ENCODE results near the gene LRRC4C. TPM values are rescaled to one million over a fixed set of nuclear protein-coding genes. Genes with fewer than 3 reads are reported as not detected.
"Not testable (repeated sequence)": the region's sequence is repeated elsewhere in the genome, so short reads cannot be mapped to it uniquely, and the experiment has no call there.

The LRRC4C gene
- total RNA-seq, 1 donor from 2014 or later = 0.23 TPM

DNA sequence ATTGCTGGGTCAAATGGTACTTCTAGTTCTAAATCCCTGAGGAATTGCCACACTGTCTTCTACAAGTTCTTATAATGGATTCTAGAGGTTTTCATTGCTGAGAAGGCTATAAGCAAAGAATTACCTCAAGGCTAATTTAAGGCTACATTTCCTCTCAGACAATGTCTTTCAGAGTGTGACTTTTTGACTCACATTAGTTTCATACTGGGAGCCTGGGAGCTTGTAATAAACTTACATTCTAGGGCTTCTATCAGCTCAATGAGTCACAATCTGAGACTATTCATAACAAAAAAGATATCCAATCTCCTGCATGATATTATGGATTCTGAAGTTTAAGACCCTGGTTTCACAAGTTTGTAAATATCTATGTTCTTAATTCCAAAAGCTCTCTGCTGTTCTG, 408.7 kb downstream of the LRRC4C start:
- DNase-seq (ENCODE audit: low spot score) (no peak), ATAC-seq (no peak)

DNA sequence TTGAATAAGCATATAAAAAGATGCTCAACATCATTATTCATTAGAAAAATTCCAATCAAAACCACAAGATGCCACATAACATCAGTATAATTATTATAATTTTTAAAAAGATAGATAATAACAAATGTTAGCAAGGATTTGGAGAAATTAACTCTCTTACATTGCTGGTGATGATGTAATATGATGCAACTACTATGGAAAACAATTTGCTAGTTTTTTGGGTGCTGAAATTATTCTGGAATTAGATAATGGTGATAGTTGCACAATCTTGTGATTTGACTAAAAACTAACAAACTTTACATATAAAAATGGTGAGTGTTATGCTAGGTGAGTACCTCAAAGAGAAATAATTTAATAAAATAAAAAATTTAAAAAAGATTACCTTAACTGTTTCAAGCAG, 412.2 kb downstream of the LRRC4C start:
- no peak for ATAC-seq
- DNase-seq (ENCODE audit: low spot score) = no peak

DNA sequence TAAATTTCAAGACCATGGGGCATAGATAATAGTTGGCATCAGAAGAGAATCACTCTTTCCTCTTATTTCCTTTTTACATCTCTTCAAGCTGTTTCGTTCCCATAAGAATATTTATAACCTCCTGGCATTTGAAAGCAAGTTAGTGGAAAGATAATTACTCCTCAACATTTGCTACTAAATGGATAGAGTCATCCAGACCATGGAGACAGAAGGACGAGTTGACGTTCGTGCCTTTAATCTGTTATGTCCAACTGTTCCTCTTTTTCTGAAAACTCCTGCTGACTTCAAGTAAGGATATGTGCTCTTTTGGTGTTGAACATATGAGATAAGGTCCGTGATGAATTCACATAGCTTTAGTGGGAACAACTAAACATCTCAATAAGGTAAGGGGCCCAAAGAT, 414.2 kb downstream of the LRRC4C start:
- ATAC-seq (no peak), DNase-seq (ENCODE audit: low spot score) (no peak)

DNA sequence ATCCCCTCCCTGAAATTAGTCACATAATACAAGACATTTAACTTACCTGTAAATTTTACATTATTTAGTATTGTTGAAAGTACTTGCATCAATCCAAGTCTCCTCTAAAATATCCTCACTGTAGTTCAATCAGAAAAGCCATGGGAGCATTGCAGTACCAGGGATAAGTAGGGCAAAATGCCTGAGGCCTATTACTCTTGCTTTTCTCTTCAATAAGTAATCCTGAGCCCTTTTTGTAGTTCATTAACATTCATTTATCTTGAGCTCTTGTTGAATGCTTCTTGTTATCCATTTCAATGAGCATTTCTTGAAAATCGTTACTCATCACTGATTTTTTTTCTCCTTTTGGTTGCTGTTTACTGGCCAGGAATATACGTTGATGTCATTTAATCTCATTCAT, 414.7 kb downstream of the LRRC4C start:
- no peak for ATAC-seq
- no peak for DNase-seq (ENCODE audit: low spot score)

DNA sequence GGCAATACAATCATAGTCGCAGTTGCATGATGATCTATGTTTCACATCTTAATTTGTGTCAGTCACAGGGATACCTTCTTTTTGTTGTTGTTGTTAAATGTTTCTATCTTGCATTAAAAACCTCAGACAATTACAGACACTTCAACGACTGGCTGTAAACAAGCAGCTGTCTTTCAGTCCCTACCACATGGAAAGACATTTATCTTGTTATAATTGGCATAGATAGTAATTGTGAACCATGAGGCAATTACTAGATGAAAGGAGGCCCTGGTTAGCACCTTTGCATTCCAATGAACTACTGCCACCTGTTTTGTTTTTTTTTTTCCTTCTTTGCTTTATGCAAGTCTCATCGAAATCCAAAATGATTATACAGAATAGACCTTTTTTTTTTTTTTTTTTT, 416.8 kb downstream of the LRRC4C start:
- DNase-seq (ENCODE audit: low spot score) (no peak), ATAC-seq (no peak)

DNA sequence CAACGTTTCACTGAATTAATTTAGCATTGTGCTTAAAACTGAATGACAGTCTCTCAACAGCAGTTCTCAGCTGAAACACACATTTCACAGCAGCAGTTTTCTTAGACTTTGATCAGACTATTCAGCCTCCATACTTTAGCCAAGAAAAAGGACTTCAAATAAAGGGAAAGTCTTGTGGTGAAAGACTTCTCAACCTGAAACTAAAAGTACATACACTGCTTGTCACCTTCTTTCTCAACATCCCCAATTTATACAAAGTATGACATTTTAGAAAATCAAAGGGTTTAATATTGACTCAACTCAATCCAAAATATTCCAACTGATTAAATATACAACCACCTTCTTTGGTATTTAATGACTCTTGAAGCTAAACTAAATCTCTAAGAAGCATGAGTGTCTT, 419.0 kb downstream of the LRRC4C start:
- no peak for ATAC-seq
- no peak for DNase-seq (ENCODE audit: low spot score)

DNA sequence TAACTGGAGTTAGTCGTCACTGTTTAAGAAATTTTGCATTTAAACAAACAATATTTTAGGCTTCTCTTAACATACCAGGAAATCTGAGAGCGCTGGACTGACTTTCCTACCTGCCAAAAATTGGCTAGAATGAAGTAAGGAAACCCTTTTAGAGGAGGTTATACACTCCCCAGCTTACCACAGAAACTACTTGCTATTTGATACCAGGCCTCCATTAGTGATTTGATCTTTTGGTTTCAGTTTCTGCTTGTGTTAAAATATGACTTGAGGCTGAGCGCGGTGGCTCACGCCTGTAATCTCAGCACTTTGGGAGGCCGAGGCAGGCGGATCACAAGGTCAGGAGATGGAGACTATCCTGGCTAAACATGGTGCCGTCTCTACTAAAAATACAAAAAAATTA, 419.9 kb downstream of the LRRC4C start:
- DNase-seq (ENCODE audit: low spot score) (no peak), ATAC-seq (no peak)

DNA sequence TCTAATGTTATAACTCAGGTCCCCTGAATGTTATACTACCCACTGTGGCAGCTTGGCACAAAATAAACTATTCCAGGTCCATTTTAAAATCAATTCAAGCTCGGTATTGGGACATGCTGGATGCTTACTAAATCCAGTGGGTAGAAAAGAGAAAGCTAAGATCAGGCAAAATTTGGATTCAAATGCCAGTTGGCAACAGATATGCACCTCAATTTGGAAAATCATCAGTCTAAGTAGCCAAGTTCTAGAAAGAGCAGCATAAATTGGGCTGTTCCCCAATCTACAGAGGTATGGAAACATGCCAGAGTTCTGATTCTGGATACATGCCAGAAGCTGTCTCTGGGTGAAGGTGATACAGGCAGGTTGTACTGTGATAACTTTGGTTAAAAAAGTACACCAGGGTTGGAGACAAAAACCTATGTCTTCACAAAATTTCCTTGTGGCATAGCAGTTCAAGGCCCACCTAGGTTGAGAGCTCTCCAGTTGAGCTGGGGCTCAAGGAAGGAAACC, 427.8 kb downstream of the LRRC4C start:
- DNase-seq (ENCODE audit: low spot score) (no peak), ATAC-seq (no peak)

DNA sequence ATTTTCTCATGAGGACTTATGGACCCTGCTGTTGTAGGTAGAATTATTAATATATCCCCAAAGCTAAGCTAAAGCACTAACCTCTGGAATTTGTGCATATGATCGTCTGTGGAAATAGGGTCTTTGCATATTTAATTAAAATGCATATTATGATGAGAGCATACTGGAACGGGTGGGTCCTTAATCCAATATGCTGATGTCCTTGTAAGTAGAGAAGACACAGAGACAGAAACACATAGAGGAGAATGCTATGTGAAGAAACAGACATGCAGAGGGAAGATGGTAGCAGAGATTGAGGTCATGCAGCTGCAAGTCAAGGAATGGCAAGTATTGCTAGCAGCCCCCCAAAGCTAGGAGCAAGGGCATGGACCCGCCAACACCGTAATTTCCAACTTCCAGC, 439.2 kb downstream of the LRRC4C start:
- ATAC-seq (no peak), DNase-seq (ENCODE audit: low spot score) (no peak)

DNA sequence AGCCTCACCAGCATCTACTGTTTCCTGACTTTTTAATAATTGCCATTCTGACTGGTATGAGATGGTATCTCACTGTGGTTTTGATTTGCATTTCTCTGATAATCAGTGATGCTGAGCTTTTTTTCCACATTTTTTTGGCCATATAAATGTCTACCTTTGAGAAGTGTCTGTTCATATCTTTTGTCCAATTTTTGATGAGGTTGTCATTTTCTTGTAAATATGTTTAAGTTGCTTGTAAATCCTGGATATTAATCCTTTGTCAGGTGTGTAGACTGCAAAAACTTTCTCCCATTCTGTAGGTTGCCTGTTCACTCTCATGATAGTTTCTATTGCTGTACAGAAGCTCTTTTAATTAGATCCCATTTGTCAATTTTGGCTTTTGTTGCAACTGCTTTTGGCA, 439.8 kb downstream of the LRRC4C start:
- DNase-seq (ENCODE audit: low spot score) = not testable (repeated sequence)

DNA sequence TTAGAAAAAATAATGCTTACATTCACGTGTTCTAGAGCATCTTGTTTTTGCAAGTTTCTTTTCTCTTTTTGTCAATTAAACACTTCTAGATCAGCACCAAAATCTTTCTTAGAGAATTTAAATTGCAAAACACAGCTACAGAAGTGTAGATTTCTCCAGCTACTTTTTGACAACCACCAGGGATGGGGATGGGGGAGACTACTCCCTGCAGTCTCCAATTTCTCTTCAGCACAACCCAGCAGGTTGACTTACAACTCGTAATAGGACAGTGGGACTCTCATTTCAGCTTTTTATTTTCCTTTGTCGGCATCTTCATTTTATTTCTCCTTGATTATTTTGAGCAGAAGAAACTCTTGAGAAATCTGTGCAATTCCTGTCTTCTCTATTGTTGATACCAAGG, 441.2 kb downstream of the LRRC4C start:
- ATAC-seq (no peak), DNase-seq (ENCODE audit: low spot score) (no peak)

More for the DNA sequence above, 439.8 kb downstream of the LRRC4C start:
- ATAC-seq = not testable (repeated sequence)

DNA sequence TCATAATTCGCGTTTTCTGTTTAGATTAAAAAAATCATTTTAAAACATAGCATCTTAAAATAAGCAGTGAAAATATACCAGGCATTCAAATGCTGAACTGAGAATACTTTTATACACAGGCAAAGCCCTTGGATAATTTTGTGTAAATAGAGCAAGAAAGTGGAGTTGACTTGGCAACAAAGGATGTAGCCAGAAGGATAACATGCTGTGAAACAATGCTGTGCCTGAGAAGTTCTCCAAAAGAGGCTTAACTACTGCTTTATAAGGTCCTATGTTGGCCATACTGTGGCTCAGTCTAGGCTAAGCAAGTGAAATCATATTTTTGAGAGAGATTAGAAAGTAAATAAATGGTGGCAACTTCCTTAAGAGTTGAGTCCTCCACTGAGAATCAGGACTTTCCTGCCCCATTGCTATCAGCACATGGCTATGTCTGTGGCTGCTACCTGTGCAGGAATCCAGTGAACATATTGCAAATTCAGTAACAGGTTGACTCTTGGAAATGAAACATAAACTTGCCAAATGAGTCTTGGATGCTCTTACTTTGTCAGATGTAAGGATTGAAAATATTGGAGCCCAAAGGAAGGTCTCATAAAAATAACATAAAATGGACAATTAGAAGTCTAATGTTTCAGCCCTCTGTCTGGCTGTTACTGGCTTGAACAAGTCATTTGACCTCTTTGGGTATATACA, 448.9 kb downstream of the LRRC4C start:
- no peak for DNase-seq (ENCODE audit: low spot score)
- no peak for ATAC-seq

DNA sequence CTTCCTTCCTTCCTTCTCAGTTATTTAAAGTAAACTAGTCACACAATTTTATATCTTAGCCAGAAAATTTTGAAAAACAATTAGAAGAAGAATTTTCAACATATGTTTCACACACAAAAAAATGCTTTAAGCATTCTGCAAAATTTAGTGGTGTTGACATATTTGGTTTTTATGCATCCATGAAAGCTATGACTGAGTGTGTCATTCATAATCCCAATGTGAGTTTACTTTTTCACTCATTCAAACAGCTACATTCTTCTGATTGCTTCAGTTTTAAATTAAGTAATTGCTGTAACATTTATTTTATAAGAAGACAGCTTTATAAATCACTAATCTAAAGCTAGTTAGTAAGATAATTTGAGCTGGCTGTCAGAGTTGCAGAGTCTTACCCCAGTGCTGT, 453.5 kb downstream of the LRRC4C start:
- no peak for ATAC-seq

DNA sequence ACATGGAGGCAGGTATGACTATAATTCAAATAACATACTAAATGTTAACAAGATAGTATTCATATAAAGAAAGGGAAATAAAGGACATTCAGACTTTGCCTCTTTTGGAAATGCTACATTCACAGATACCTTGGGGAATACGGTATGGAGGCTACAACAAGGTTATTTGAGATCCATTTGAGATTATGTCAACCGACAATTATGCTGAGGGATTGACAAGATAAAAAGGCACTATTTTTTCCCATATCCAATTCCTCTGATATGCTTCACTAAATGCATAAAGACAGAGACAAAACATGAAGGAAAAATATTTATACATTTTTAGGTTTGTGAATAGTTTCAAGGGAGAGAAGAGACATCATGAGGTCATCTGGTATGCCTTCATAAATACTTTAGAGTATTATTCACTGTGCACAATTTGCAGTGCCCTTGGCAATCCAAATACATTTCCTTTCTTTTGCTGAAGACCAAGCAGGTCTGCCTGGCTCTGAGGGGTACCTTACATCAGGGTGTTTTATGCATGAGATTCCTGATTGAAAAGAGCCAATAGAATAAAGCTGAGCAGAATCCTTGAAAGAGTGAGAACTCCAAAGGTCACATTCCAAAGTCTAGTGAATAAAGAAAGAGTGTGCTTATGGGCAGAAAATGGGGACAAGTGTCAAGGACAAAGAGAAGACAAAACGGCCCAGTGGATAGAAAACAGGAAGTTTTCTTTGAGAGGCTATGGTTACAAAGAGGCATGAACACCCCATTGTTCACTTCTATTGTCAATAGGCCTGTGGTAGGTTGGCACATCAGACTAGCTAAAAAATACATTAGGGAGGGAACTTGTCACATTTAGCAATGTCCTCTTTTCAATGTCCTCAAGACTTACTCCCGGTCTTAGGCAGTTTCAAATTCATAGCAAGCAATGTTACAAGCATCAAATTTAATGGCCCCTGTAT, 455.8 kb downstream of the LRRC4C start:
- DNase-seq (ENCODE audit: low spot score) (no peak), ATAC-seq (no peak)

More for the DNA sequence above, 453.5 kb downstream of the LRRC4C start:
- no peak for DNase-seq (ENCODE audit: low spot score)

DNA sequence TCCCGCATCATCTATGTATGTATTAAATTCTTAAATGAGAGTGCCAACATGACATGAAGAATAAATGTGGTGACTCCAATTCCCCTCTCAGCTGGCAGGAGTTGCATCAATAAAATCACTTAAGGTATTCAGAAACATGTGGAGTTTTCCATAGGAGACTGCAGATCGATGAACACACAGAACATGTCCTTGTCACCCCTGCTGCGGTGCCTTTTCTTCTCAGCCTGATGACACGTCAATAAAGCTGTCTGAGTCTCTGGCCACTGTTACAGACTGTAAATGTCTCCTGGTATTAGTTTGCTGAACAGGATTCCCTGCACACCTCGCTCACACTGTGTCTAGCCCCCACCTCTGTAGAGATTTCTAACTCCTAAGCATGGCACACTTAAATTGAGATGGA, 460.5 kb downstream of the LRRC4C start:
- ATAC-seq = no peak
- DNase-seq (ENCODE audit: low spot score) = no peak

DNA sequence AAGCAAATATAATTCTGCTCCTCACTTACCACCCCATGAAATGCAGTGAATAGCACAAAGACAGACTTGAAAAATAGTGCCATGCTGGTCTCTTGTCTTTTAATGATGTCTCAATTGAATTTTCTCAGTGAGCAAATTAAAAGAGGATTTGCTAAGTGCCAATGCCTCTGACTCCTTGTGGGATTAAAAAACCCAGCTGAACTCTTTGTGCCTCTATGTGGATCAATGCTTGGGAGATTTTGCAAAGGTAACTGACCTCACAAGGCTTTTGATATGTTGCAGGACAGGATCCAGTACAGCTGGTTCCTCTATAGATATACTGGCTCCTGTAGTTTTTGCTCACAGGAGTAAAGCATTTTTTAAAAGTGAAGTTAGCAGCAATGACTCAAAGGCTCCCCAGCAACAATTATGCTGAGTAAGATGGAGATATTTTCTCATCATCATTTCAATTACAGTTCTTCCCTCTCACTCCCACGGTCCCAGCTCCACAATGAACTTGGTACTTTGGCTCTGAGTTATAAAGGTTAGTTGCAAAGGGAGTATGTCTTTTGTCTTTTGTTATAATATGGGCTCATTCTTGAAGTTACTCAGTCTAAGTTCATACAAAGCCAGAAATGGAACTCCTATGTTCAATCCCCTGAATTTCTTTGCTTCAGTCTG, 471.5 kb downstream of the LRRC4C start:
- no peak for DNase-seq (ENCODE audit: low spot score)
- no peak for ATAC-seq

DNA sequence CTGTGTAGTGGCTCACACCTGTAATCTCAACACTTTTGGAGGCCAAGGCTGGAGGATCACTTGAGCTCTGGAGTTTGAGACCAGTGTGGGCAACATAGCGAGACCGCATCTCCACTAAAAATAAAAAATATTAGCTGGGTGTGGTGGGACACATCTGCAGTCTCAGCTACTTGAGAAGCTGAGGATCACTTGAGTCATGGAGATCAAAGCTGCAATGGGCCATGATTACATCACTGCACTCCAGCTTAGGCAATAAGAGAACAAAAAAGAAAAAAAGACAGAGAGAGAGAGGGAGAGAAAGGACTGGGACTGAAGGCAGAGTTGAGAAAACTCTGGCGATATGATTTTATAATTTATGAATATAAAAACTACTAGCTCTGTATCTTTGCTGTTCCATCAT, 473.1 kb downstream of the LRRC4C start:
- DNase-seq (ENCODE audit: low spot score) (no peak), ATAC-seq (no peak)

DNA sequence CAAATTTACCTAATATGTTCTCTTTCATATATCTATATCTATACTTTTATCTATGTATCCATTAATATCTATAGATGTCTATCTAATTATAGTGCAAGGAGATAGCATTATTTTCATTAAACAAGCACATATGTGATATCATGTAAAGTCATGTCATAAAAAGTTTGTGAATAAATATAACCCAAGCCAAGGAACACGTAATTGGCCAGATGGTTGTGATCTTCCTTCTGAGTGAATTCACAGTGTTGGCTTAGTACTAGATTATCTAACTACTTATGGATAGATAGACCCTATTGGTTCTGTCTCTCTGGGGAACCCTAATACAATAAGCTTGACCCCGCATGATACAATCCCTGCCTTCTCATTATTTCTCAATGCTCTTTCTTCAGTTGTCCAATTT, 484.4 kb downstream of the LRRC4C start:
- DNase-seq (ENCODE audit: low spot score) = no peak
- no peak for ATAC-seq

DNA sequence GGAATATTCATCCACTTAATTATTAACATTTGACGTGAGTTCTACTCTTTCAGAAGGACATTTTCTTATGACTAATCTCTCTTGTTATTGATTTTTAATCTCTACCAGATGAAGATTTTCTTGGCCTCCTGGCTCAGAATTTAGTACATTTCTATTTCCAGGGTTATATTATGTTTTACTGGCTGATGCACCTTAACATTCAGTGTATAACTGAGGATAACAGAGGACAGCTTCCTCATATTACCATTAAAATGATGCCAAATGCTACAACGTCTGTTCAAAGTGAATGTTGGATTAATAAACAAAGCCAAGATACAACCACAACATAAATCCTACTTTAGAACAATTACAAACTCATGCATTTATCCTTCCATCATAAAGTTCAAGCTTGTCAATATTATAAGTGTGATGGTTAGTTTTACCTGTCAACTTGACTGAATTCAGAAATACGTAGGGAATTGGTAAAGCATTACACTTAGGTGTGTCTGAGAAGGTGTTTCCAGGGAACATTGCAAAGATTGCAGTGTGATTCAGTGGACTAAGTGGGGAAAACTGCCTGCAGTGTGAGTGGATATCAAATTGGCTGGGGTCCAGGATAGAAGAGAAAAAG, 485.2 kb downstream of the LRRC4C start:
- ATAC-seq (no peak), DNase-seq (ENCODE audit: low spot score) (no peak)

DNA sequence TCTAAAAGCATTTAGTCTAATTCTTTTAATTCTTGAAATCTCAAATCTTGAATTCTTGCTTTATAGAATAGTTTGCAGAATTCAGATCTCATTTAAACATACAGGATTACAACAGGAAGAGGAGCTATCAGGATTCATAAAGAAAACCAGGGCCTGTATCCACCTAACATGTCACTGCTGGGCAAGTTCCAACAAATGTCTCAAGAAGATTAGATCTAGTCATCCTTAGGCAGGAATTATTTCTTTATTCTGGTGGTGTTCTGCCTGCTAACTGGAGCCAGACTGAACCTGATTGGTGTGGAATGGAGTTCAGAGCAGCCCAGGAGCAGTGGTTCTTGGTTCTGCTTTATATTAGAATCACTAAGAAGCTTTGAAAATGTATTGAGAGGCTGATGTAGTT, 500.7 kb downstream of the LRRC4C start:
- ATAC-seq (no peak), DNase-seq (ENCODE audit: low spot score) (no peak)

DNA sequence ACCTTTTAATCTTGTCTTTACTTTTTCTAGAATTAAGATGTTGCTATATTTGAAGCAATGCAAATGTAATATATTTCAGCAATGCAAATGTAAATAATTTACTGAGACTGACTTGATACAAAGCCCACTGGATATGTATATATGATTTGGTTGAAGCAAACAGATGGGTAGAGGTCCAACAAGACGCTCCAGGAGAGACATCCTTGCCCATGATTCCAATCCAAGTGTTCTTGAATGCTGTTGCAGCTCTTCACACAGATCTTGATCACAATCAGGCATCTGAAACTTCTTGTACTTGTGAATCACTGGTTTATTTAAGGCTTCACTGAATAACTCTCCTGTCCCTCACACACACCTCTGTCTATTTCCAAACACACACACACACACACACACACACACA, 507.0 kb downstream of the LRRC4C start:
- no peak for ATAC-seq

More for the DNA sequence above, 507.0 kb downstream of the LRRC4C start:
- DNase-seq (ENCODE audit: low spot score) = no peak

Data from left lobe of liver (tissue), 2 donors.